ENCODE measurements around the gene HOXC5.

HOXC5 gene

GRCh38 chr12:54055552-54055951, 22.7 kb downstream of the HOXC5 start:
- Histone ChIP-seq H3K9me3 (replicated peaks; ENCODE audit: insufficient read depth, low read length) (no peaks in the 10 kb centered on the region), H3K27ac (ENCODE audit: low read length) (no peak overlapping the region), H3K4me3 (ENCODE audit: low read length) (no peak overlapping the region), H3K4me1 (ENCODE audit: low read length) (no peaks in the 10 kb centered on the region), H3K79me2 (ENCODE audit: low read length) (no peaks in the 10 kb centered on the region), H3K4me2 (ENCODE audit: low read depth, low read length) (no peak overlapping the region), H2AFZ (ENCODE audit: low read length) (no peak overlapping the region), H3F3A (ENCODE audit: insufficient read depth, low read length) (no peaks in the 10 kb centered on the region), H3K27me3 (replicated peaks; ENCODE audit: insufficient read depth, low read length) (peaks cover 85% of the 10 kb centered on the region), H4K20me1 (ENCODE audit: insufficient read depth, low read length) (no peaks in the 10 kb centered on the region), H3K9ac (ENCODE audit: low read length) (no peak overlapping the region), H3K36me3 (replicated peaks; ENCODE audit: insufficient read depth, low read length) (no peaks in the 10 kb centered on the region), H3K9me2 (replicated peaks; ENCODE audit: insufficient read depth, low read length) (no peaks in the 10 kb centered on the region)
- TF ChIP-seq, protein P1, sequence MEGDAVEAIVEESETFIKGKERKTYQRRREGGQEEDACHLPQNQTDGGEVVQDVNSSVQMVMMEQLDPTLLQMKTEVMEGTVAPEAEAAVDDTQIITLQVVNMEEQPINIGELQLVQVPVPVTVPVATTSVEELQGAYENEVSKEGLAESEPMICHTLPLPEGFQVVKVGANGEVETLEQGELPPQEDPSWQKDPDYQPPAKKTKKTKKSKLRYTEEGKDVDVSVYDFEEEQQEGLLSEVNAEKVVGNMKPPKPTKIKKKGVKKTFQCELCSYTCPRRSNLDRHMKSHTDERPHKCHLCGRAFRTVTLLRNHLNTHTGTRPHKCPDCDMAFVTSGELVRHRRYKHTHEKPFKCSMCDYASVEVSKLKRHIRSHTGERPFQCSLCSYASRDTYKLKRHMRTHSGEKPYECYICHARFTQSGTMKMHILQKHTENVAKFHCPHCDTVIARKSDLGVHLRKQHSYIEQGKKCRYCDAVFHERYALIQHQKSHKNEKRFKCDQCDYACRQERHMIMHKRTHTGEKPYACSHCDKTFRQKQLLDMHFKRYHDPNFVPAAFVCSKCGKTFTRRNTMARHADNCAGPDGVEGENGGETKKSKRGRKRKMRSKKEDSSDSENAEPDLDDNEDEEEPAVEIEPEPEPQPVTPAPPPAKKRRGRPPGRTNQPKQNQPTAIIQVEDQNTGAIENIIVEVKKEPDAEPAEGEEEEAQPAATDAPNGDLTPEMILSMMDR (IDR thresholded peaks at IDR 0.05; ENCODE audit: low read length), result no peak
- TF ChIP-seq EZH2 (optimal IDR thresholded peaks at IDR 0.05; ENCODE audit: low read depth, low read length) (no peak), EZH2phosphoT487 (IDR thresholded peaks at IDR 0.05; ENCODE audit: low read length) (no peak)
- no peak for DNase-seq

DNA sequence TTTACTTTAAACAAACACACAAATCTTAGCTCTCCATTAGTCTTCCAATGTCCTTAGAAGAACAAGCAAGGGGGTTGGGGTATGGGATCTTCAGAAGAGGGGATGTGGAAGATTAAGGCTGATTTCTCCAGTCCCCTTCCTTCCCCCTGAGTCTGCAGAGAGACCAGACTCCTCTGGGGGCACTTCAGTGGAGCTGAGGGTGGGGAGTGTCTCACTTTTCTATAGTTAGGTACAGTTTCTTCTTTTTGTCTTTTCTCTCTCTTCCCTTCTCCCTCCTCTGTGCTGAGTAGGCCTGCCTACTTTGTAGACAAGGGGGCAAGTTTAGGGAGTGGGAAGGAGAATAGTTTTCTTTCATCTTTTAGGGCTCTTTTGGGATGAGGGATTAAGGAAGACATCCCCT, 23.3 kb downstream of the HOXC5 start:
- Histone ChIP-seq H2AFZ (ENCODE audit: low read length) (no peak overlapping the region), H3K27me3 (replicated peaks; ENCODE audit: insufficient read depth, low read length) (peaks cover 85% of the 10 kb centered on the region), H3K4me2 (ENCODE audit: low read depth, low read length) (no peak overlapping the region), H3K27ac (ENCODE audit: low read length) (no peak overlapping the region), H3K9ac (ENCODE audit: low read length) (no peak overlapping the region), H3K9me2 (replicated peaks; ENCODE audit: insufficient read depth, low read length) (no peaks in the 10 kb centered on the region), H3K4me1 (ENCODE audit: low read length) (no peaks in the 10 kb centered on the region), H3K79me2 (ENCODE audit: low read length) (no peaks in the 10 kb centered on the region), H3F3A (ENCODE audit: insufficient read depth, low read length) (no peaks in the 10 kb centered on the region), H3K36me3 (replicated peaks; ENCODE audit: insufficient read depth, low read length) (no peaks in the 10 kb centered on the region), H4K20me1 (ENCODE audit: insufficient read depth, low read length) (no peaks in the 10 kb centered on the region), H3K9me3 (replicated peaks; ENCODE audit: insufficient read depth, low read length) (no peaks in the 10 kb centered on the region), H3K4me3 (ENCODE audit: low read length) (no peak overlapping the region)
- DNase-seq, result no peak
- TF ChIP-seq EZH2phosphoT487 (IDR thresholded peaks at IDR 0.05; ENCODE audit: low read length) (no peak), EZH2 (optimal IDR thresholded peaks at IDR 0.05; ENCODE audit: low read depth, low read length) (no peak)
- TF ChIP-seq, protein P1 (IDR thresholded peaks at IDR 0.05; ENCODE audit: low read length), result no peak

DNA sequence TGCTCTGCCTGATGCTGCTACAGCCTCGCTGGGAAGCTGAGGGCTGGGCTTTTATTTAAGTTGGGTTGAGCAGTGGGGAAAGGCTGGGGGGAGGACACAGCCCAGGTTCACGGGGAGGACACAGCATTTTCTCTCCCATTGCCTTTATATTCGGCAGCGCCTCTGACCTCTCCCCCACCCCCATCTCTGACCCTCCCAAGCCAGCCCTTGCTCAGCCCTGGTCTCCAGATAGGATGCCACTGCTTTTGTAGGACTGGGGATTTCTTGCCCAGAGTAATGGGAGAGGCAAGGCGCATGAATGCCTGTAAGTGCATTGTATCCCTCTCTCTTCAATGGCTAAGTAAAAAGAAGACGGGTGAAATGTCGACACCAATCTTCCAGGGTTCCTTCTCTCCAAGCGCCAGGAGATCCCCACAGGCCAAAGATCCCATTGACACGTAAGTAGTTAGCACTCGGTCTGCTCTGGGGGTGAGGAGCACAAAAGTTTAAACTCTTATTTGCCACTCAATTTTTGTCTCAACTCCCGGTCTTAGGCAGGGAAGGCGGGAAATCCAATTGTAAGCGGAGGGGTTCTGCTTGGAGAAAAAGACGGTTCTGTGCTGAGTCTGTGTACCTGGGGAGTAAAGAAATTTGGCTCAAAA, 25.4 kb downstream of the HOXC5 start:
- Histone ChIP-seq H3K9ac (ENCODE audit: low read length) (no peak overlapping the region), H3F3A (ENCODE audit: insufficient read depth, low read length) (no peaks in the 10 kb centered on the region), H3K27me3 (replicated peaks; ENCODE audit: insufficient read depth, low read length) (peaks cover 84% of the 10 kb centered on the region), H3K27ac (ENCODE audit: low read length) (no peak overlapping the region), H3K4me1 (ENCODE audit: low read length) (no peaks in the 10 kb centered on the region), H3K36me3 (replicated peaks; ENCODE audit: insufficient read depth, low read length) (no peaks in the 10 kb centered on the region), H2AFZ (ENCODE audit: low read length) (no peak overlapping the region), H3K4me3 (ENCODE audit: low read length) (no peak overlapping the region), H3K9me2 (replicated peaks; ENCODE audit: insufficient read depth, low read length) (no peaks in the 10 kb centered on the region), H3K4me2 (ENCODE audit: low read depth, low read length) (no peak overlapping the region), H4K20me1 (ENCODE audit: insufficient read depth, low read length) (no peaks in the 10 kb centered on the region), H3K79me2 (ENCODE audit: low read length) (no peaks in the 10 kb centered on the region), H3K9me3 (replicated peaks; ENCODE audit: insufficient read depth, low read length) (no peaks in the 10 kb centered on the region)
- TF ChIP-seq, protein P1 (IDR thresholded peaks at IDR 0.05; ENCODE audit: low read length), result no peak
- TF ChIP-seq EZH2phosphoT487 (IDR thresholded peaks at IDR 0.05; ENCODE audit: low read length), result no peak
- no peak for TF ChIP-seq EZH2 (optimal IDR thresholded peaks at IDR 0.05; ENCODE audit: low read depth, low read length)
- DNase-seq, result no peak
